ENCODE results near the gene RBM6. TPM values are rescaled to one million over a fixed set of nuclear protein-coding genes. Genes with fewer than 3 reads are reported as not detected.
"Not testable (repeated sequence)": the region's sequence is repeated elsewhere in the genome, so short reads cannot be mapped to it uniquely, and the experiment has no call there.

The RBM6 gene
- polyA plus RNA-seq, 3 donors: 11.3 to 137 (median 17.8) TPM

DNA sequence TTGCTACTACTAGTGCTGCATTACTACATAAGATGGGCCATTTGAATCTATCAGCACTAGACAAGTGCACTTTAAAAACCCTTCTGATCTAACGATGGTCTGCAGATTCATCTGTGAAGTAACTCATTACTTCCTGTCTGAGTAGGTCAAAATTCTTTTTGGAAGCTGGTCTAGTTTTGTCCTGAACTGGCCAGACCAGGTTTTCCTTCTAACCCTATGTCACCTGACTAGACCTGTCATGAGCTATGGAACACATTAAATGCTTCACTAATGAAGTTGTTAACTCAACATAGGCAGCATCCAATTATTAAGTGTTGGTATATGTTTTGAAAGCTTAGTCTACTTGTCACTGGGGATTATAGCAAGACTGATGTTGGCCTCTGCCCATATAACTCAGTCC, 138.7 kb downstream of the RBM6 start:
- Mint-ChIP-seq H3K27me3 (ENCODE audit: low read depth in 3 of 3) (peaks cover 0 to 2% (median 1%) of the 10 kb centered on the region in 3 donors), H3K9me3 (no peaks in the 10 kb centered on the region), H3K27ac (peak overlapping the region in 6 of 7 donors; percentile 37 to 87 (median 64)), H3K4me3 (no peak overlapping the region), H3K36me3 (peaks cover 22 to 27% of the 10 kb centered on the region in 2 donors), H3K4me1 (peaks cover 63% of the 10 kb centered on the region)
- Histone ChIP-seq H3K27me3 (ENCODE audit: control insufficient read depth in 2 of 2, insufficient read depth in 2 of 2, low read length in 2 of 2) (no peaks in the 10 kb centered on the region), H3K79me2 (ENCODE audit: insufficient read depth, low read length) (no peaks in the 10 kb centered on the region), H4K20me1 (ENCODE audit: insufficient read depth, low read length) (no peaks in the 10 kb centered on the region), H3K9ac (ENCODE audit: insufficient read depth, low read length, poor library complexity, severe bottlenecking) (no peak overlapping the region), H3K9me3 (replicated peaks in 1 of 2; ENCODE audit: control insufficient read depth in 1 of 2, insufficient read depth in 1 of 2, low read length in 2 of 2) (no peaks in the 10 kb centered on the region), H3K36me3 (replicated peaks in 1 of 2; ENCODE audit: control insufficient read depth in 1 of 2, insufficient read depth in 2 of 2, low read length in 2 of 2) (peaks cover 4 to 23% of the 10 kb centered on the region in 2 donors), H2AFZ (ENCODE audit: insufficient read depth, low read depth, low read length, poor library complexity, severe bottlenecking) (no peak overlapping the region), H3K4me1 (ENCODE audit: control insufficient read depth in 1 of 2, insufficient read depth in 2 of 2, low read length in 2 of 2) (peaks cover 63 to 65% of the 10 kb centered on the region in 2 donors), H3K4me3 (replicated peaks in 1 of 3; ENCODE audit: low read depth in 2 of 3, low read length in 3 of 3) (peak overlapping the region in 1 of 3 experiments; percentile 38), H3K27ac (ENCODE audit: low read depth in 1 of 2, low read length in 2 of 2) (peak overlapping the region in 1 of 2 donors; percentile 69), H3K4me2 (replicated peaks; ENCODE audit: extremely low read depth, low read length, poor library complexity, severe bottlenecking) (peak overlapping the region; percentile 30)
- TF ChIP-seq, protein P1, sequence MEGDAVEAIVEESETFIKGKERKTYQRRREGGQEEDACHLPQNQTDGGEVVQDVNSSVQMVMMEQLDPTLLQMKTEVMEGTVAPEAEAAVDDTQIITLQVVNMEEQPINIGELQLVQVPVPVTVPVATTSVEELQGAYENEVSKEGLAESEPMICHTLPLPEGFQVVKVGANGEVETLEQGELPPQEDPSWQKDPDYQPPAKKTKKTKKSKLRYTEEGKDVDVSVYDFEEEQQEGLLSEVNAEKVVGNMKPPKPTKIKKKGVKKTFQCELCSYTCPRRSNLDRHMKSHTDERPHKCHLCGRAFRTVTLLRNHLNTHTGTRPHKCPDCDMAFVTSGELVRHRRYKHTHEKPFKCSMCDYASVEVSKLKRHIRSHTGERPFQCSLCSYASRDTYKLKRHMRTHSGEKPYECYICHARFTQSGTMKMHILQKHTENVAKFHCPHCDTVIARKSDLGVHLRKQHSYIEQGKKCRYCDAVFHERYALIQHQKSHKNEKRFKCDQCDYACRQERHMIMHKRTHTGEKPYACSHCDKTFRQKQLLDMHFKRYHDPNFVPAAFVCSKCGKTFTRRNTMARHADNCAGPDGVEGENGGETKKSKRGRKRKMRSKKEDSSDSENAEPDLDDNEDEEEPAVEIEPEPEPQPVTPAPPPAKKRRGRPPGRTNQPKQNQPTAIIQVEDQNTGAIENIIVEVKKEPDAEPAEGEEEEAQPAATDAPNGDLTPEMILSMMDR (IDR thresholded peaks at IDR 0.05): no peak
- no CpG with 5 or more reads among the region's 1 CpG for WGBS (ENCODE audit: insufficient coverage)
- intact Hi-C loops (cut with micrococcal nuclease): no loop called here
- peak; percentile 14 to 44 (median 25) for DNase-seq

DNA sequence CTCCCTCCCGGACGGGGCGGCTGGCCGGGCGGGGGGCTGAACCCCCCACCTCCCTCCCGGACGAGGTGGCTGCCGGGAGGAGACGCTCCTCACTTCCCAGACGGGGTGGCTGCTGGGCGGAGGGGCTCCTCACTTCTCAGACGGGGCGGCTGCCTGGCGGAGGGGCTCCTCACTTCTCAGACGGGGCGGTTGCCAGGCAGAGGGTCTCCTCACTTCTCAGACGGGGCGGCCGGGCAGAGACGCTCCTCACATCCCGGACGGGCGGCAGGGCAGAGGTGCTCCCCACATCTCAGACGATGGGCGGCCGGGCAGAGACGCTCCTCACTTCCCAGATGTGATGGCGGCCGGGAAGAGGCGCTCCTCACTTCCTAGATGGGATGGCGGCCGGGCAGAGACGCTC, 145.0 kb downstream of the RBM6 start:
- H3K4me3 ChIP-seq (replicated peaks in 1 of 3; ENCODE audit: low read depth in 2 of 3, low read length in 3 of 3); intact Hi-C loops (cut with micrococcal nuclease): not testable (repeated sequence)
- no CpG with 5 or more reads among the region's 33 CpGs for WGBS (ENCODE audit: insufficient coverage)

More for the DNA sequence above, 145.0 kb downstream of the RBM6 start:
- H3K9ac ChIP-seq (ENCODE audit: insufficient read depth, low read length, poor library complexity, severe bottlenecking); H3K4me3 Mint-ChIP-seq; H3K4me2 ChIP-seq (replicated peaks; ENCODE audit: extremely low read depth, low read length, poor library complexity, severe bottlenecking); H2AFZ ChIP-seq (ENCODE audit: insufficient read depth, low read depth, low read length, poor library complexity, severe bottlenecking); H3K36me3 Mint-ChIP-seq; H3K27me3 Mint-ChIP-seq (ENCODE audit: low read depth in 3 of 3); H3K27me3 ChIP-seq (ENCODE audit: control insufficient read depth in 2 of 2, insufficient read depth in 2 of 2, low read length in 2 of 2); H3K36me3 ChIP-seq (replicated peaks in 1 of 2; ENCODE audit: control insufficient read depth in 1 of 2, insufficient read depth in 2 of 2, low read length in 2 of 2); H3K9me3 ChIP-seq (replicated peaks in 1 of 2; ENCODE audit: control insufficient read depth in 1 of 2, insufficient read depth in 1 of 2, low read length in 2 of 2); H3K9me3 Mint-ChIP-seq; H4K20me1 ChIP-seq (ENCODE audit: insufficient read depth, low read length); DNase-seq; H3K27ac Mint-ChIP-seq; H3K27ac ChIP-seq (ENCODE audit: low read depth in 1 of 2, low read length in 2 of 2): not testable (repeated sequence)
- peaks cover 29% of the 10 kb centered on the region for H3K4me1 Mint-ChIP-seq
- Histone ChIP-seq H3K4me1 (ENCODE audit: control insufficient read depth in 1 of 2, insufficient read depth in 2 of 2, low read length in 2 of 2) (peaks cover 28 to 31% of the 10 kb centered on the region in 2 donors), H3K79me2 (ENCODE audit: insufficient read depth, low read length) (peaks cover 13% of the 10 kb centered on the region)
